Measurements from ENCODE around the gene P4HA1. TPM values are rescaled to one million over a fixed set of nuclear protein-coding genes. Genes with fewer than 3 reads are reported as not detected.

P4HA1 gene
- total and polyA plus RNA-seq, 9 of the 15 experiments (the other 6 are each of a cell fraction or from before 2014, with no cell fraction given) = 20.2 to 177 (median 28.6) TPM

- FAIRE-seq (no peak), ATAC-seq (no peak), DNase-seq (ENCODE audit: extremely low read depth in 1 of 4, low spot score in 3 of 4) (no peak)
- POLR2A ChIA-PET = interaction anchor here (1.0 to 1.1 kb wide), 2 partner anchors 13 to 15 kb away, joined by 3 read pairs; no protein-coding TSS in a partner anchor
- Histone ChIP-seq H3K9me1 (ENCODE audit: control insufficient read depth, insufficient read depth, low read length) (no peaks in the 10 kb centered on the region), H3K4me2 (ENCODE audit: insufficient read depth, low read length) (no peak overlapping the region), H3K4me1 (replicated peaks in 1 of 2; ENCODE audit: control insufficient read depth in 2 of 2, insufficient read depth in 2 of 2, low read length in 2 of 2) (no peaks in the 10 kb centered on the region), H2AFZ (ENCODE audit: low read depth, low read length) (no peak overlapping the region), H3K79me2 (ENCODE audit: control insufficient read depth, insufficient read depth, low read length) (no peaks in the 10 kb centered on the region; the same call in 2 of the 3 replicates), H3K27me3 (ENCODE audit: control insufficient read depth in 2 of 2, insufficient read depth in 2 of 2, low read length in 2 of 2) (no peaks in the 10 kb centered on the region), H4K20me1 (replicated peaks; ENCODE audit: control insufficient read depth, insufficient read depth, low read length) (no peaks in the 10 kb centered on the region), H3K9ac (ENCODE audit: insufficient read depth in 1 of 2, low read depth in 2 of 2, low read length in 2 of 2) (no peak overlapping the region), H3K9me3 (replicated peaks; ENCODE audit: control insufficient read depth, insufficient read depth, low read depth, low read length) (no peaks in the 10 kb centered on the region), H3K36me3 (ENCODE audit: control insufficient read depth, insufficient read depth, low read length) (peaks cover 79% of the 10 kb centered on the region), H3K4me3 (no peak overlapping the region), H3K27ac (ENCODE audit: extremely low read depth, low read depth, low read length) (no peak overlapping the region)
- intact Hi-C loops (cut with micrococcal nuclease) = no loop called here
- CTCF ChIA-PET (ENCODE audit: low intra/inter-chr PET ratio) = no interaction called here
- in situ Hi-C loops (cut with MboI) = no loop called here
- 88% methylated on average over 2 of the region's 2 CpGs for WGBS (ENCODE audit: insufficient coverage, low coverage, missing lambda C conversion rate)
- TF ChIP-seq SP2 (IDR thresholded peaks at IDR 0.05; ENCODE audit: extremely low read depth, low read depth, low read length, poor library complexity, severe bottlenecking) (no peak), TAL1 (IDR thresholded peaks at IDR 0.05) (no peak), MYBL2 (IDR thresholded peaks at IDR 0.05; ENCODE audit: low read depth) (no peak), MYBL2 (CRISPR knock-in tag; IDR thresholded peaks at IDR 0.05; ENCODE audit: borderline replicate concordance) (no peak)
- BruUV-seq (replicated peaks) = no TSS peak
Observed at GRCh38 chr10:73136627-73137026, 40.0 kb upstream of the P4HA1 start.

DNA sequence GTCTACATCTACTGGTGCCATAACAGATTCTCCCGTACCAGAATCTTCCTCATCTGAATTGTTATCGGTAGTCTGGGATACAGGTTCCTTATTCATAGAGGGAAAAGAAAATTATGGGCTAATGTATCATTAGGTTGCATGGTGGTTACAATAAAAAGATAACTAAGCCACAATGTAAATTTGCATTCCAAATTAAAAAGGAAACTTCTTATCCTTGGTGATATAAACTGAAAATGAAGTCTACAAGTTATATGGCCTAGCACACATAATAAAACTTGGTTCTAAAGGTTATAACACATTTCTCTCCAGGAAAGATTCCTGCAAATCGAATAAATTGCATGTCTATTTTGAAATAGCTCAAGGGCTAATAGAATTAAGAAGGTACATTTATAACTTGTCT, 38.1 kb upstream of the P4HA1 start:
- H3K27me3 ChIP-seq (ENCODE audit: control insufficient read depth in 2 of 2, insufficient read depth in 2 of 2, low read length in 2 of 2) = no peaks in the 10 kb centered on the region
- H3K79me2 ChIP-seq (ENCODE audit: control insufficient read depth, insufficient read depth, low read length) = no peaks in the 10 kb centered on the region; the same call in 2 of the 3 replicates
- ATAC-seq (no peak), DNase-seq (ENCODE audit: extremely low read depth in 1 of 4, low spot score in 3 of 4) (no peak), FAIRE-seq (no peak)
- H3K9me3 ChIP-seq (replicated peaks; ENCODE audit: control insufficient read depth, insufficient read depth, low read depth, low read length) = no peaks in the 10 kb centered on the region
- H3K9me1 ChIP-seq (ENCODE audit: control insufficient read depth, insufficient read depth, low read length) = no peaks in the 10 kb centered on the region
- H3K27ac ChIP-seq (ENCODE audit: extremely low read depth, low read depth, low read length) = no peak overlapping the region
- peaks cover 82% of the 10 kb centered on the region for H3K36me3 ChIP-seq (ENCODE audit: control insufficient read depth, insufficient read depth, low read length)
- H2AFZ ChIP-seq (ENCODE audit: low read depth, low read length) = no peak overlapping the region
- CTCF ChIA-PET (ENCODE audit: low intra/inter-chr PET ratio) = no interaction called here
- no peaks in the 10 kb centered on the region for H3K4me1 ChIP-seq (replicated peaks in 1 of 2; ENCODE audit: control insufficient read depth in 2 of 2, insufficient read depth in 2 of 2, low read length in 2 of 2)
- WGBS (ENCODE audit: insufficient coverage, low coverage, missing lambda C conversion rate) = 88% methylated on average over 3 of the region's 3 CpGs
- no TSS peak for BruUV-seq (replicated peaks)
- no peak overlapping the region for H3K4me3 ChIP-seq
- POLR2A ChIA-PET = interaction anchor here (0.8 to 2.9 kb wide), 6 partner anchors 9 to 38 kb away, joined by 3 to 9 read pairs (median 4); partner anchors contain the start of gene P4HA1
- H3K4me2 ChIP-seq (ENCODE audit: insufficient read depth, low read length) = no peak overlapping the region
- intact Hi-C loops (cut with micrococcal nuclease) (no loop called here), in situ Hi-C loops (cut with MboI) (no loop called here)
- no peak overlapping the region for H3K9ac ChIP-seq (ENCODE audit: insufficient read depth in 1 of 2, low read depth in 2 of 2, low read length in 2 of 2)
- TF ChIP-seq SMARCB1 (IDR thresholded peaks at IDR 0.05; ENCODE audit: insufficient read length, low read depth) (no peak), HNRNPH1 (optimal IDR thresholded peaks at IDR 0.05; ENCODE audit: low read depth, low read length) (no peak), POLR2AphosphoS2 (IDR thresholded peaks at IDR 0.05; ENCODE audit: low read length) (no peak), MBD2 (IDR thresholded peaks at IDR 0.05; ENCODE audit: borderline replicate concordance, low read depth) (no peak), ZNF408 (CRISPR knock-in tag; IDR thresholded peaks at IDR 0.05; ENCODE audit: low read depth) (no peak), XRCC4 (IDR thresholded peaks at IDR 0.05; ENCODE audit: extremely low read depth, insufficient read depth, insufficient read length) (no peak), ZBTB8A (IDR thresholded peaks at IDR 0.05; ENCODE audit: partially characterized antibody) (no peak), ZNF24 (IDR thresholded peaks at IDR 0.05) (no peak), ZNF589 (CRISPR knock-in tag; IDR thresholded peaks at IDR 0.05; ENCODE audit: low read depth) (no peak), SIN3A (IDR thresholded peaks at IDR 0.05; ENCODE audit: borderline replicate concordance in 2 of 2, control insufficient read depth in 1 of 2, low read depth in 2 of 2, low read length in 2 of 2) (no peak), SIN3B (IDR thresholded peaks at IDR 0.05; ENCODE audit: low read depth) (no peak)
- no peaks in the 10 kb centered on the region for H4K20me1 ChIP-seq (replicated peaks; ENCODE audit: control insufficient read depth, insufficient read depth, low read length)
